Measurements from ENCODE around the gene NRXN3. TPM values are rescaled to one million over a fixed set of nuclear protein-coding genes. Genes with fewer than 3 reads are reported as not detected.

The NRXN3 gene
- total and polyA plus RNA-seq, 7 donors = 0.06 to 0.74 (median 0.15) TPM

DNA sequence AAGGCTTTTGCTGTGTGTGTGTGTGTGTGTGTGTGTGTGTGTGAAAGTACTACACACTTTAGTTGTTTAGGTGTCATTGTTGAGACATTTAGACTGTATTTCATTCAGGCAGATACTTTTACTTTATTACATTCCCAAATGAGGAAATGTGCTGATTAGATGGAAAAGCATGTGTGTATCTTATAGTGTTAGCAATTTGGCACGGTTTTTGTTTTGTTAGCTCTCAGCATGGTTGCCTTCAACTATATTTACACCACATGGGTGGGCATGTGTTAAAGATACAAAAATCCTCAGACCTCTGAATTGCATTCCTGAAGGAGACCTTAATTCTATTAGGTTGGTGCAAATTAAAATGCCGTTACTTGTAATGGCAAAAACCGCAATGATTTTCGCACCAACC is 1161.7 kb downstream of the NRXN3 start:
- intact Hi-C loops (cut with DNase I) = no loop called here
- H3K4me1 ChIP-seq = no peaks in the 10 kb centered on the region
- no peak overlapping the region for H3K4me3 ChIP-seq
- no peak overlapping the region for H3K27ac ChIP-seq
- no peaks in the 10 kb centered on the region for H3K27me3 ChIP-seq (ENCODE audit: insufficient read depth in 3 of 3, low read length in 2 of 3)
- no peaks in the 10 kb centered on the region for H3K36me3 ChIP-seq (ENCODE audit: insufficient read depth in 1 of 2, low read depth in 1 of 2)
- ATAC-seq (no peak), DNase-seq (no peak)
- TF ChIP-seq, protein P1, sequence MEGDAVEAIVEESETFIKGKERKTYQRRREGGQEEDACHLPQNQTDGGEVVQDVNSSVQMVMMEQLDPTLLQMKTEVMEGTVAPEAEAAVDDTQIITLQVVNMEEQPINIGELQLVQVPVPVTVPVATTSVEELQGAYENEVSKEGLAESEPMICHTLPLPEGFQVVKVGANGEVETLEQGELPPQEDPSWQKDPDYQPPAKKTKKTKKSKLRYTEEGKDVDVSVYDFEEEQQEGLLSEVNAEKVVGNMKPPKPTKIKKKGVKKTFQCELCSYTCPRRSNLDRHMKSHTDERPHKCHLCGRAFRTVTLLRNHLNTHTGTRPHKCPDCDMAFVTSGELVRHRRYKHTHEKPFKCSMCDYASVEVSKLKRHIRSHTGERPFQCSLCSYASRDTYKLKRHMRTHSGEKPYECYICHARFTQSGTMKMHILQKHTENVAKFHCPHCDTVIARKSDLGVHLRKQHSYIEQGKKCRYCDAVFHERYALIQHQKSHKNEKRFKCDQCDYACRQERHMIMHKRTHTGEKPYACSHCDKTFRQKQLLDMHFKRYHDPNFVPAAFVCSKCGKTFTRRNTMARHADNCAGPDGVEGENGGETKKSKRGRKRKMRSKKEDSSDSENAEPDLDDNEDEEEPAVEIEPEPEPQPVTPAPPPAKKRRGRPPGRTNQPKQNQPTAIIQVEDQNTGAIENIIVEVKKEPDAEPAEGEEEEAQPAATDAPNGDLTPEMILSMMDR (IDR thresholded peaks at IDR 0.05) = no peak
- WGBS, 3 donors = 73 to 83% (median 73%) methylated on average over 4 of the region's 4 CpGs
- no peaks in the 10 kb centered on the region for H3K9me3 ChIP-seq

DNA sequence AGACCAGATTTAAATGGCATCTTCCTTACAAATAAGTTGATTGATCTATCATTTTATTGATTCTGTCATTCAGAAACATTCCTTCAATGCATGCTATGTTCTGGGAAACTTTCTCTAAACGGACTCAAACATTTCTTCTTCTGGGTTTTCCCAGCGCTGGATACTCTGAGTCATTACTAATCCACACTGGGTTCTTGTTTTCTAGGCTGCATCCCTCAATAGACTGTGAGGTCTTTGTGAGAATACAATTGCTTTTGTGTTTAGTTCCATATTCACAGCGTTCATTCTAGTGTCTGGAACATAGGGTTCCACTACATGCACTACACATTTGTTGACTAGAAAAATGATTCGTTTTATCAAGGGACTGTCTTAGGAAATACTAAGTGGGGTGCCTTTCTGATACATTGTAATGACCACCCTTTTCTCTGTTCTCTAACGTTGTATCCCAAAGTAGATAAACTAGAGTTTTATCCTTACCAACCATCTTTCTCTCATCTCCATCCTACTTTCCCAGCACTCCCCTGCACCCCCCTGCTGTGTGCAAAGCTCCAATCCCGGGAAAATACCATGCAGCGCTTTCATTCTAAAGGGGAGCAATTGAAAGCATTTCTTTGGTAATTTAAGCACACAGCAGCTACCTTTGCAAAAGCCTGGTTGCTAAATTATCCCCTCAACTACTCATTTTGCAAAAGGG is 1162.5 kb downstream of the NRXN3 start:
- no peaks in the 10 kb centered on the region for H3K4me1 ChIP-seq
- DNase-seq (no peak), ATAC-seq (no peak)
- no peak overlapping the region for H3K4me3 ChIP-seq
- TF ChIP-seq, protein P1 (IDR thresholded peaks at IDR 0.05) = no peak
- 42 to 52% (median 46%) methylated on average over 7 of the region's 7 CpGs for WGBS, 3 donors
- no peaks in the 10 kb centered on the region for H3K27me3 ChIP-seq (ENCODE audit: insufficient read depth in 3 of 3, low read length in 2 of 3)
- H3K27ac ChIP-seq = no peak overlapping the region
- H3K36me3 ChIP-seq (ENCODE audit: insufficient read depth in 1 of 2, low read depth in 1 of 2) = no peaks in the 10 kb centered on the region
- H3K9me3 ChIP-seq = no peaks in the 10 kb centered on the region
- intact Hi-C loops (cut with DNase I) = no loop called here

DNA sequence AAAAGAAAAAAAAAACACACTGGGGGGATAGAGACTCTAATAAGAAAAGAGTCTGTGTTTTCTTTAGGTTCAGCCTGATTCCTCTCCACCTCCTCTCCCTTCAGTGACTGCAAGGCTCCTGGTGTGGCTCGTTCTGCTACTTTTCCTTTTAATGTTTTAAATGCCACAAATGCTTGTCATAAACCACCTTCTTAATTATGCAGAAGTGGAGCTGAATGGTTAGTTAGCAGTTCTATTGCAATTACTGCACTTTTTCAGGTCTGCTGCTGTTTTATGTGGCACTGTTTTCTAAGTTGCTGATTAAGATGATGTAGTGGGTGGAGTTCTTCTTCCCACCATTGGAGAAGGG is 1163.0 kb downstream of the NRXN3 start:
- TF ChIP-seq, protein P1 (IDR thresholded peaks at IDR 0.05) = no peak
- Histone ChIP-seq H3K9me3 (no peaks in the 10 kb centered on the region), H3K4me1 (no peaks in the 10 kb centered on the region), H3K27me3 (ENCODE audit: insufficient read depth in 3 of 3, low read length in 2 of 3) (no peaks in the 10 kb centered on the region), H3K4me3 (no peak overlapping the region), H3K36me3 (ENCODE audit: insufficient read depth in 1 of 2, low read depth in 1 of 2) (no peaks in the 10 kb centered on the region), H3K27ac (no peak overlapping the region)
- WGBS, 3 donors = 34 to 57% (median 41%) methylated on average over 1 of the region's 1 CpG
- DNase-seq (no peak), ATAC-seq (no peak)
- intact Hi-C loops (cut with DNase I) = no loop called here

DNA sequence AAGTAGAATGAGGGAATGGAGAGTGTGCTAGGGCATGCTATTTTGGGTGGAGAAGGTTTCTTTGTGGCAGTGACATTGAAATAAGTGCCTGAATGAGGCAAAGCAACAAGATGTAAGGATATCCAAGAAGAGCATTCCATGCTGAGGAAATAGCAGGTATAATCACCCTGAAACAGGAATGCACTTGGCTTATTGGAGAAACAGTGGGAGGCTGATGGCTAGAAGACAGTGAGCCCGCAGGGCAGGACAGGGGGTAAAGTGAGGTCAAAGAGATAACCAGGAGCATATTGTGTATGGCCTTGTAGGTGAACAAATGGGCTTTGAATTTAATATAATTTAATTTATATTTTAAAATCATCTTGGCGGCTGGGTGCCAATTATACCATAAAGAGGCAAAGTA is 1164.1 kb downstream of the NRXN3 start:
- H3K36me3 ChIP-seq (ENCODE audit: insufficient read depth in 1 of 2, low read depth in 1 of 2) = no peaks in the 10 kb centered on the region
- no peak overlapping the region for H3K27ac ChIP-seq
- H3K9me3 ChIP-seq = no peaks in the 10 kb centered on the region
- no peak for ATAC-seq
- no peak overlapping the region for H3K4me3 ChIP-seq
- DNase-seq = no peak
- H3K4me1 ChIP-seq = no peaks in the 10 kb centered on the region
- intact Hi-C loops (cut with DNase I) = no loop called here
- H3K27me3 ChIP-seq (ENCODE audit: insufficient read depth in 3 of 3, low read length in 2 of 3) = no peaks in the 10 kb centered on the region
- TF ChIP-seq, protein P1 (IDR thresholded peaks at IDR 0.05) = no peak
- WGBS, 3 donors = 79 to 91% (median 88%) methylated on average over 2 of the region's 2 CpGs

DNA sequence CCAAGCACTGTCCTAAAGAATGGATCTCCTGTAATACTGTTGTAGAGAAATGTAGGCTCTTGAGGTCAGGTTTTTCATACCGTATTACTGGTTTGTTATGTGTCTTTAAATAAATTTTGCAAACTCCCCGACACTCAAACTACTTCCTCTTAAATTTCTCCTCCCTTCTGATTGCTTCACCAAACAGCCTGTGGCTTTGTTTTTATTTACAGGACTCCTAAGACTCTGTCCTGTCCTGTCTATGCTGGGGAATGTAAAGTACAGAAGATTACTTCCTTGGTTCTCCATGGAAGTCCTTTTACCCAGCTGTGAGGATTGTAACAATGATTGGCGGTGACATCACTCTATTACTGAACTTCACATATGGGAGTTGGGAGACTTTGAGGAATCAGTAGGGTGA is 1167.6 kb downstream of the NRXN3 start:
- 69 to 80% (median 78%) methylated on average over 3 of the region's 3 CpGs for WGBS, 3 donors
- intact Hi-C loops (cut with DNase I) = no loop called here
- Histone ChIP-seq H3K27me3 (ENCODE audit: insufficient read depth in 3 of 3, low read length in 2 of 3) (no peaks in the 10 kb centered on the region), H3K4me1 (no peaks in the 10 kb centered on the region), H3K27ac (no peak overlapping the region), H3K9me3 (no peaks in the 10 kb centered on the region), H3K36me3 (ENCODE audit: insufficient read depth in 1 of 2, low read depth in 1 of 2) (no peaks in the 10 kb centered on the region), H3K4me3 (no peak overlapping the region)
- DNase-seq (no peak), ATAC-seq (no peak)
- TF ChIP-seq, protein P1 (IDR thresholded peaks at IDR 0.05) = no peak

Measured in psoas muscle (tissue), 8 donors.